Activated naive CD4-positive, alpha-beta T cell treated with anti-CD3 and anti-CD28 coated beads for 36 hours (primary cell): ENCODE data around the gene ITGA6. TPM values are rescaled to one million over a fixed set of nuclear protein-coding genes. Genes with fewer than 3 reads are reported as not detected.
A peak's percentile ranks its signal among the peaks of the same experiment; 100 is the strongest.

Source experiments
- CTCF ChIA-PET: fragments of 350-600 bp; sonication (Branson Sonifier 250); formaldehyde crosslinking; loops from one replicate; lab custom pipeline; 2021; ENCODE audit warnings: antibody characterized with exemption; lab: Charles Lee
- DNase-seq: peaks from one replicate; pipeline ENCODE4 v3.0.0-alpha.2; 2020
- H3K27ac Mint-ChIP-seq: one replicate; pipeline ENCODE4 v1.8.0; 2021; ENCODE audit warnings: mild to moderate bottlenecking, mixed read lengths
- H3K27me3 Mint-ChIP-seq: one replicate; pipeline ENCODE4 v1.8.0; 2021; ENCODE audit warnings: low read depth, mixed read lengths
- H3K36me3 Mint-ChIP-seq: one replicate; pipeline ENCODE4 v1.8.0; 2021; ENCODE audit warnings: low read depth, mixed read lengths
- H3K4me1 Mint-ChIP-seq: one replicate; pipeline ENCODE4 v1.8.0; 2021; ENCODE audit warnings: low read depth, mixed read lengths
- H3K4me3 Mint-ChIP-seq: one replicate; pipeline ENCODE4 v1.8.0; 2021; ENCODE audit warnings: mild to moderate bottlenecking, moderate library complexity, mixed read lengths
- H3K9me3 Mint-ChIP-seq: one replicate; pipeline ENCODE4 v1.8.0; 2021; ENCODE audit warnings: mixed read lengths
- intact Hi-C: fragments of 100-400 bp; cut with micrococcal nuclease; formaldehyde crosslinking; loops from one replicate; pipeline ENCODE4 v1.15.1; 2023
- total RNA-seq, 2 experiments: library from RNA; stranded (reverse); gene quantifications; one replicate each; pipeline ENCODE4 v1.2.3, GENCODE V29; 2021

ITGA6 gene
- total RNA-seq, 2 experiments from 2014 or later = 16.5 to 16.8 TPM

- H3K36me3 Mint-ChIP-seq = peaks cover 1% of the 10 kb centered on the region
- CTCF ChIA-PET = interaction anchor here (0.7 to 14.6 kb wide), 28 partner anchors 11 to 333 kb away, joined by 3 to 353 read pairs (median 6); partner anchors contain the start of gene ITGA6
- H3K27ac Mint-ChIP-seq = no peak overlapping the region
- intact Hi-C loops = loop anchor here (1.0 to 10.0 kb wide), 6 partner anchors 10 to 863 kb away; partner anchors contain the start of genes DYNC1I2 and METAP1D
- peaks cover 90% of the 10 kb centered on the region for H3K4me1 Mint-ChIP-seq
- no peaks in the 10 kb centered on the region for H3K27me3 Mint-ChIP-seq
- no peak overlapping the region for H3K4me3 Mint-ChIP-seq
- H3K9me3 Mint-ChIP-seq = no peaks in the 10 kb centered on the region
- no peak for DNase-seq
Observed at GRCh38 chr2:172460780-172461201, 33.4 kb downstream of the ITGA6 start.

- DNase-seq = peak; percentile 79
- Mint-ChIP-seq H3K4me3 (peak overlapping the region; percentile 23), H3K36me3 (peaks cover 1% of the 10 kb centered on the region), H3K9me3 (no peaks in the 10 kb centered on the region), H3K4me1 (peaks cover 91% of the 10 kb centered on the region), H3K27me3 (no peaks in the 10 kb centered on the region), H3K27ac (no peak overlapping the region)
- intact Hi-C loops = loop anchor here (1.0 to 10.0 kb wide), 9 partner anchors 11 to 887 kb away; partner anchors contain the start of genes DYNC1I2 and METAP1D
- CTCF ChIA-PET = interaction anchor here (0.6 to 14.6 kb wide), 60 partner anchors 12 to 760 kb away, joined by 3 to 353 read pairs (median 5); partner anchors contain the start of genes DLX2 and ITGA6
Observed at GRCh38 chr2:172461591-172462372, 34.4 kb downstream of the ITGA6 start.

GRCh38 chr2:172462373-172462848 lies 35.0 kb downstream of the ITGA6 start:
- peaks cover 1% of the 10 kb centered on the region for H3K36me3 Mint-ChIP-seq
- intact Hi-C loops = loop anchor here (1.0 to 10.0 kb wide), 8 partner anchors 34 to 888 kb away; partner anchors contain the start of genes DYNC1I2 and METAP1D
- H3K4me1 Mint-ChIP-seq = peaks cover 94% of the 10 kb centered on the region
- peak overlapping the region; percentile 23 for H3K4me3 Mint-ChIP-seq
- H3K27me3 Mint-ChIP-seq = no peaks in the 10 kb centered on the region
- no peaks in the 10 kb centered on the region for H3K9me3 Mint-ChIP-seq
- no peak for DNase-seq
- CTCF ChIA-PET = interaction anchor here (0.6 to 14.6 kb wide), 47 partner anchors 12 to 761 kb away, joined by 3 to 353 read pairs (median 6); partner anchors contain the start of gene ITGA6
- no peak overlapping the region for H3K27ac Mint-ChIP-seq

- DNase-seq = peak; percentile 61
- H3K4me3 Mint-ChIP-seq = peak overlapping the region; percentile 13
- H3K4me1 Mint-ChIP-seq = peaks cover 91% of the 10 kb centered on the region
- CTCF ChIA-PET = interaction anchor here (0.6 to 14.6 kb wide), 27 partner anchors 11 to 335 kb away, joined by 3 to 353 read pairs (median 8); partner anchors contain the start of gene ITGA6
- H3K9me3 Mint-ChIP-seq = no peaks in the 10 kb centered on the region
- H3K27me3 Mint-ChIP-seq = no peaks in the 10 kb centered on the region
- H3K36me3 Mint-ChIP-seq = peaks cover 1% of the 10 kb centered on the region
- intact Hi-C loops = loop anchor here (1.0 to 10.0 kb wide), 9 partner anchors 35 to 889 kb away; partner anchors contain the start of genes DYNC1I2 and METAP1D
- peak overlapping the region; percentile 59 for H3K27ac Mint-ChIP-seq
Observed at GRCh38 chr2:172462849-172463381, 35.5 kb downstream of the ITGA6 start.

GRCh38 chr2:172464400-172465129 lies 37.2 kb downstream of the ITGA6 start:
- H3K36me3 Mint-ChIP-seq = peaks cover 1% of the 10 kb centered on the region
- intact Hi-C loops = loop anchor here (1.0 to 10.0 kb wide), 10 partner anchors 20 to 867 kb away; partner anchors contain the start of genes DYNC1I2 and METAP1D
- H3K27me3 Mint-ChIP-seq = no peaks in the 10 kb centered on the region
- H3K9me3 Mint-ChIP-seq = no peaks in the 10 kb centered on the region
- H3K4me3 Mint-ChIP-seq = no peak overlapping the region
- peaks cover 82% of the 10 kb centered on the region for H3K4me1 Mint-ChIP-seq
- H3K27ac Mint-ChIP-seq = peak overlapping the region; percentile 56
- CTCF ChIA-PET = interaction anchor here (0.8 to 14.6 kb wide), 8 partner anchors 9 to 289 kb away, joined by 3 to 353 read pairs (median 102); partner anchors contain the start of gene ITGA6
- no peak for DNase-seq

GRCh38 chr2:172465417-172466334 lies 38.3 kb downstream of the ITGA6 start:
- DNase-seq = peak; percentile 91
- H3K27ac Mint-ChIP-seq = peak overlapping the region; percentile 75
- H3K9me3 Mint-ChIP-seq = no peaks in the 10 kb centered on the region
- peaks cover 1% of the 10 kb centered on the region for H3K36me3 Mint-ChIP-seq
- intact Hi-C loops = loop anchor here (1.0 to 10.0 kb wide), 8 partner anchors 19 to 759 kb away; partner anchors contain the start of gene METAP1D
- H3K4me1 Mint-ChIP-seq = peaks cover 74% of the 10 kb centered on the region
- H3K27me3 Mint-ChIP-seq = no peaks in the 10 kb centered on the region
- H3K4me3 Mint-ChIP-seq = peak overlapping the region; percentile 53
- CTCF ChIA-PET = interaction anchor here (0.6 to 14.6 kb wide), 18 partner anchors 8 to 760 kb away, joined by 3 to 353 read pairs (median 6); partner anchors contain the start of gene ITGA6

- H3K4me1 Mint-ChIP-seq = peaks cover 73% of the 10 kb centered on the region
- intact Hi-C loops = loop anchor here (1.0 to 10.0 kb wide), 4 partner anchors 227 to 655 kb away; partner anchors contain the start of gene METAP1D
- DNase-seq = peak; percentile 45
- peaks cover 3% of the 10 kb centered on the region for H3K36me3 Mint-ChIP-seq
- H3K27ac Mint-ChIP-seq = no peak overlapping the region
- H3K9me3 Mint-ChIP-seq = no peaks in the 10 kb centered on the region
- CTCF ChIA-PET = interaction anchor here (0.7 to 14.6 kb wide), 8 partner anchors 16 to 340 kb away, joined by 3 to 353 read pairs (median 48); partner anchors contain the start of gene ITGA6
- H3K4me3 Mint-ChIP-seq = no peak overlapping the region
- H3K27me3 Mint-ChIP-seq = no peaks in the 10 kb centered on the region
Observed at GRCh38 chr2:172467382-172467781, 40.0 kb downstream of the ITGA6 start.

- CTCF ChIA-PET = interaction anchor here (0.6 to 6.9 kb wide), 5 partner anchors 7 to 69 kb away, joined by 4 to 55 read pairs (median 6); no protein-coding TSS in a partner anchor
- no peak for DNase-seq
- H3K9me3 Mint-ChIP-seq = no peaks in the 10 kb centered on the region
- H3K4me1 Mint-ChIP-seq = peaks cover 57% of the 10 kb centered on the region
- peaks cover 5% of the 10 kb centered on the region for H3K36me3 Mint-ChIP-seq
- intact Hi-C loops = no loop called here
- no peak overlapping the region for H3K4me3 Mint-ChIP-seq
- H3K27me3 Mint-ChIP-seq = no peaks in the 10 kb centered on the region
- peak overlapping the region; percentile 34 for H3K27ac Mint-ChIP-seq
Observed at GRCh38 chr2:172470958-172471922, 43.9 kb downstream of the ITGA6 start.

- H3K4me1 Mint-ChIP-seq = peaks cover 52% of the 10 kb centered on the region
- H3K27ac Mint-ChIP-seq = peak overlapping the region; percentile 80
- intact Hi-C loops = loop anchor here (1.0 kb wide), 1 partner anchor 8 kb away; no protein-coding TSS in a partner anchor
- no peaks in the 10 kb centered on the region for H3K9me3 Mint-ChIP-seq
- H3K4me3 Mint-ChIP-seq = peak overlapping the region; percentile 30
- H3K27me3 Mint-ChIP-seq = no peaks in the 10 kb centered on the region
- CTCF ChIA-PET = interaction anchor here (1.0 to 6.9 kb wide), 6 partner anchors 9 to 238 kb away, joined by 3 to 55 read pairs (median 4); no protein-coding TSS in a partner anchor
- DNase-seq = peak; percentile 70
- H3K36me3 Mint-ChIP-seq = peaks cover 5% of the 10 kb centered on the region
Observed at GRCh38 chr2:172472446-172473033, 45.2 kb downstream of the ITGA6 start.
